NCI-H1436 (cell line): ENCODE data around the gene ATP5PD.
A peak's percentile ranks its signal among the peaks of the same experiment; 100 is the strongest.
"Not testable (repeated sequence)": the region's sequence is repeated elsewhere in the genome, so short reads cannot be mapped to it uniquely, and the experiment has no call there.

Experiments
- DNase-seq: peaks from one replicate; lab custom pipeline; 2025; lab: John Stamatoyannopoulos, UW

ATP5PD gene

DNA sequence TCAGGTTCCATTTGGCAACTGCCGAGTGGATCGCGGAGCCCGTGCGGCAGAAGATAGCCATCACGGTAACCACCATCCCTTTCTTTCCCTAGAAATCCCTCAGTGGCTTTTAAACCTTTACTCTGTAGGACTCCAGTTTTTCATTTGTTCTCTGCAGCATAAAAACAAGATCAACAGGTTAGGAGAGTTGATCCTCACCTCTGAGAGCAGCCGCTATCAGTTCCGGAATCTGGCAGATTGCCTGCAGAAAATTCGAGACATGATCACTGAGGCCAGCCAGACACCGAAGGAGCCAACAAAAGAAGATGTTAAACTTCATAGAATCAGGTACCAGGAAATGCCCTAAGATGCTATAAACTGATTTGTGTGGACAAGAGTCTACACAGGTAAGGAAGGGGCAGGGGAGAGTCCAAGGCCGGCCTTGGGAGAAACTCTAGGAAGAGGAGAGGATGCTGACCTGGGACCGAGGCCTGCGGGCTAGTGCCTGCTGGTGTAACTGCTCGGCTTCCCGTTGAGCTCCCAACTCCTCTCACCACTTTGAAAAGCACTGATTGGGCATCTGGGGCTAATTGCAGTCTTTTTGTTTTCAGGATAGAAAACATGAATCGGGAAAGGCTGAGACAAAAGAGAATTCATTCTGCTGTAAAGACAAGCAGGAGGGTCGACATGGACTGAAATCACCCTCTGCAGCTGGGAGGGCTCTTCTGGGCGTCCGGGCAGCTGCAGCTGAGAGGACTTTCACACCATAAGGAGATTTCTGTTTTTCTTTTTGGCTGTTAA lies 26.2 kb downstream of the ATP5PD start:
- DNase-seq, result no peak

DNA sequence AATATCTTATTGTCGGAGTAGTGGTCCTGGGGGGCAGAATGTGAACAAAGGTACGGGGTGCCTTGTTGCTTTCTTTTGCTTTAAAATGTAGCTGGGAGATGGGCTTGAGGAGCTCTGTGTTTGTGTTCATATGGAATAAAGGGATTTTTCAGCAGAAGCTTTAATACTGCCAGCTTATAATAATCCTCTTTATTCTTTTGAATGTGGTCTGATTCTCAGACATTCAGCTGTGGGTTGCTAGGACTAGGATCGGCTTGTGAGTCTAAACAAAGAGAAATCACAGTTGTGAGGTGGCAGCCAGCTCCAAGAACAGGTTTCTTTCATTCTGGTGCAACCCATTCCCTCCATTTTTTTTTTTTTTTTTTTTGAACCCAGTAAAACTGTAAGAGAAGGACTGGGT lies 27.1 kb downstream of the ATP5PD start:
- DNase-seq, result no peak

DNA sequence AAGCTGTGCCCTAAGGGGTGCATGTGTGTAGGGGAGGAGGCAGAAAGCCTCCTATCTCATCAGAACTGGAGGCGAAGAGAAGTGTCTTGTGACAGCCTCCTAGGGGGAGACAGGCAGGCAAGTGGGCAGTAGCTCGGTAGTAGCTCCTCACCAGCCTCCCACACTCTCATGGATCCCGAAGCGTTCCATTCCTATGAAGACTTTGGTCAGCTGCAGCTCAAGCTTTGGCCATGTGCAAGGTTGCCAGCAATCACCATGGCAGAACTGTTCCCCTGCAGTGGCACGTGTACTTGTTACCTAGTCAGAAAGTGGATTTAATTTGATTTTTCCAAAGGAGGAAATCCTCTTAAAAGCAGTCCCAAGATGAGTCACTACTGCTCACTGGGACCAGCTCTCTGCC lies 27.6 kb downstream of the ATP5PD start:
- no peak for DNase-seq

DNA sequence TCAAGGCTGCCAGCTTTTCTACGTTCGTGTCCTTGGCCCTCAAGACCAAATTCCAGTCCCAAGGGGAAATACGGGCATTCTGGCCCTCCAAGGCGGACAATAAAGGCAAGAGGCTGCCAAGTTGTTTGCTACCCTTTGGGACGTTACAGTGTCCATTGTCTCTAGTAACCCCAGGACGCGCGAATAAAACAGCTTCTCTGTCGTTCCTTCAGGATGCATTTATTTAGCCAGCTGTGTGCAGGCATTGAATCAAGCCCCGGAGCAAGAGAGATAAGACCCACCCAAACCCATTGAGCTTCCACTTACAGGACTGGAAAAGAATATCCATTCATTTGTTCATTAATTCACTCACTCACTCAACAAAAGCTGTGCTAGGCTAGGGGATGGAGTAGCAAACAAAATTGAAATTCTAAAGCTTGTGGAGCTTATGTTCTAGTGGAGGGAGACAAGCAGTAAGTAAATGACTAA lies 33.6 kb downstream of the ATP5PD start:
- no peak for DNase-seq

DNA sequence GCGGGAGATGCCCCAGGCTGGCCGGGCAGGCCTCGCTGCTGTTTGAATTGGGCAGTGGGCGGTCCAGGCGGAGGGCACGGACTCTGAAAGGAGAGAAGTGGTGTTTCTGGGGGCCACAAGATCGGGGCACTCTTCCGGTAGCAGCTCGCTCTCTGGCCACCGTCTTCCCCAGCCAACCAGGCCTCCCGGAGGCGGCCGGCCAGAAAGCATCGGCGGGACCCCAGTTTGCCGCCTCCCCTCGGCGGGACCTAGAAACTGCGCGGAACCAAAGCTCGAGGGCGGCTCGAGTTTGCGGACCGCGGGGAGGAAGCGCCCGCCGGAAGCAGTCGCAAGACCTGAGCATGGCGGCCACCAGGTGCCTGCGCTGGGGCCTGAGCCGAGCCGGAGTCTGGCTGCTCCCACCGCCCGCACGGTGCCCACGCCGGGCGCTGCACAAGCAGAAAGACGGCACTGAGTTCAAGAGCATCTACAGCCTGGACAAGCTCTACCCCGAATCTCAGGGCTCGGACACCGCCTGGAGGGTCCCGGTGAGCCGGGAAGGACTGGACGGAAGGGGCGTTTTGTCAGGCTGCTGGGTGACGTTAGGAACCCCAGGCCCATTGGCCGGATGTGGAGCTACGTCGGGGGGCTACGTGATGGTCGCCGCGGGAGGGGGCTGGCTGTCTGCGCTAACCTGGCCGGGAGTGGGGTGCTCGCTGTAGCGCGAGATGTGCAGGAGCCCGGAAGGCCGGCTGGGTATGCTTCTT lies 34.2 kb downstream of the ATP5PD start, which contains the start of gene MRPL58:
Gene MRPL58 (plus strand): TSS at position 325 of the 746 bp plus-strand sequence. CDS start 17 bp downstream, at position 342.
- peak; percentile 87 for DNase-seq

DNA sequence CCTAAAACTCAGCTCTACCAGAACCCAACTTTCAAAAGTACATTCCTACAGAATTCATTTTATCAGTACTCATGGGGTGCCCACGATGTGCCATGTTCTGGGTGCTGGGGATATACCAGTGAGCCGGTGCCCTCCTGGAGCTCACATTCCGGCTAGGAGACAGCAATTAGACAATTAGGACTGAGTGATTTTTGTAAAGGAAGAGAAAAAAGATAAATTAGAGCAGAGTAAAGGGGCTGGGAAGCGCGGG lies 34.7 kb downstream of the ATP5PD start:
- no peak for DNase-seq

DNA sequence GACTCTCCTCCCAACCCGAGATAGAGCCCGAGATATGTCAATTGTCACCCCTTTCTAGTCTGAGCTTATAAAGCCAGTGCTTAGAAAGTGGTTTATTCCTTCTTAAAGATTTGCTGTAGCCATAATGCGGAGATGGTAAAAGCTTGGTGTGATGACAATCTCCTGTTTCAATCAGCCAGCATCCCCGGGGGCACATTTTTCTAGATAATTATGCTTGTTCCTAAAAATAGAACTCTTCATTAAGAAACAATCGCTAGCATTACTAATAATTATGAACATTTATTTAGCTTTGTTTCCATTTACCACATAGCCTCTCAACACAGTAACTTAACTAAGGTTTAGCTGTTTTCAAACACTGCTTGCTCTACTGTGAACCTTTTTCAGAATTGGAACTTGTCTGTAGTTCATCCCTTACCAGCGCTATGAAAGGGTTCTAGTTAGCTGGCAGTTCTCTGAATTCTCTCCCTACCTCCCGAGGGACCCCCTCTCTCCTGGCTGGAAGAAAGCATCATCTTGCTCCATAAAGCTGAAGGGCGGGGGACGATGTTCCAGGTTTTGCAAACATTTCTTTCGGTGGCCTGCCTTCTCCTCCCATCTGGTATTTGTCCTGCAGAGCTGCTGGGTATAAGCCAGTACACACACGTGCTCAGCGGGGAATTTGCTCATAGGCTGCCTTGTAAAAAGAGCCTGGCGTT lies 35.2 kb downstream of the ATP5PD start:
- peak; percentile 46 for DNase-seq

DNA sequence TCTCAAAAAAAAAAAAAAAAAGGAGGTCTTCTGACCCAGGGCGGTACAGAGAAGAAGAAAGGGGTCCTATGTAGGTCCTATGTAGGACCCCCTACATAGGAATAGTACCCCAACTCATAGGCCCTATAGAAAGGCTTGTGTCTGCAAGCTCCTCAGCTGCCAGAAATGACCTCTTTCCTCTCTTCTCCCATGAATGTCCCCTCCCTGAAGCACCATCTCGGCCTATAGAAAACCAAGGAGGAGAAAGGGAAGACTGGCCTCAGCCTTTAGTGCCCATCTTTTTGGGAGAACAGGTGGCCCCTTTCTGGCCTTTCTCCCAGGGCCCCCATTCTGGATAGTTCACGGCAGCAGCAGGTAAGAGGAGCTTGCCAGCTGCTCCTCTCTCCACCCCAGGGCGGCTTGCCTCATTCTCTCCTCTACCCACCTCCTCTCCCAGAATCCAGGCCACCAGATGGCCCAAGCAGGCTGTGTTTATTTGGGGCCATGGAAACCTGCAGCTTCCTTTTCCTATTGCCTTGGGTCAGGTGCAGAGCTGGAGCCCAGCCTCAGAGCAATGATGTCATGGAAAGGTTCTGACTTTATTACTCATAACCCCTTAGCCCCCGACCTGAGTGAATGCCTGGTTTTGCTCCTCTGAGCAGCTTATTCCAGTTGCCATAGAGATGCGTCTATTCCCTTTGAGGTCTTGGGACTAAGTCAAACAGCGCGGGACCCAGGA lies 35.9 kb downstream of the ATP5PD start:
- peak; percentile 55 for DNase-seq

DNA sequence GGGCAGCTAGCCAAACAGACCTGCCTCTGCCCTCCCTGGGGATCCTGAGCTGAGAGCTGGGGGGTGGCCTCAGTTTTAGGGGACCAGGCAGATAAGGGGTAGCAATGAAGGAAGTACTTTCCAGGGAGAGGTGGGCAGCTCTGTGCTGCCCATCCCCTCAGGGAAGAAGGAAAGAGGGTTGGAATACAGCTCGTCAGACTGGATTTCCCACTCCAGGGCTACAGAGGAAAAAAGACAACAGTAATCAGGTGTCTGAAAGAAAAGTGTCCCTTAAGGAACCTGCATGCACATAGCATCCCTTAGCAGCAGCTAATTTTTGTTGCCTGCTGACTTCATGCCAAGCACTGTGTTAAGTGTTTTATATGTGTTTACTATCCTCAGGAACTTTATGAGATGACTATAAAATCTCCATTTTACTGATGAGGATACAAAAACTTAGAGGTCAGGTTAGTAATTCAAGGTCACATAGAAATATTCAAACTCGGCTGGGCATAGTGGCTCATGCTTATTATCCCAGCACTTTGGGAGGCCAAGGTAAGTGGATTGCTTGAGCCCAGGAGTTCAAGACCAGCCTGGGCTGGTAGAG lies 37.5 kb downstream of the ATP5PD start:
- no peak for DNase-seq

DNA sequence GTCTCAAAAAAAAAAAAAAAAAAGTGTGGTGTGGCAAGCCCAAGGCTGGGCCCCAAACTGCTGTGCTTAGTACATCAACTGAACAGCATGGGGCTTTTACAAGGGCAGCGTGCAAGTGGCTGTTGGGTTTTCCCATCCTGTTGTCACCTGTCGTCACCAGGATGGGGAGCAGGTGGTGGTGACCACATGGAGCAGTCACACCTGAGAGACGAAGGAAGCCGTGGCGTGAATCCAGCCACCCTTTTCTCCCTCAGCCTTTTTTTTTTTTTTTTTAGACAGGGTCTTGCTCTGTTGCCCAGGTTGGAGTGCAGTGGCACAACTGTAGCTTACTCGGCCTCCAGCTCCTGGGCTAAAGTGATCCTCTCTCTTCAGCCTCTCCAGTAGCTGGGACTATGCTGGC lies 38.4 kb downstream of the ATP5PD start:
- no peak for DNase-seq

DNA sequence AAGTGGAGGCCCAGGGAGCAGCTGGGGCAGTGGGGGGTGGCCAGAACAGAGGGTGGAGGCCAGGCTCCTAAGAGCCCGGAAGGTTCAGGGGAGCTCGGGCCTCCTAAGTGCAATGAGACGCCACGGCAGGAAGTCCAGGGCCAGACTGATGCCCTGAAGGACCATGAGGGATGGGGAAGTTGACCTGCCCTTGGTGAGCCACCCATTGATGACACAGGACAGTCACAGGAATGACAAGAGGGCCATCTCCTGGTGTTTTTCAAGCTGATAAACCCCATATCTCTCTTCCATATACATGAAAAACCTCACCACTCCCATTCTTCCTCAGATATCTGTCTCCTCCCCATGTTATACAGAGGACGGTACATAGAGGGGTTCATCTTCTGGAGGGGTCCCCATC lies 40.1 kb downstream of the ATP5PD start:
- DNase-seq, result no peak

DNA sequence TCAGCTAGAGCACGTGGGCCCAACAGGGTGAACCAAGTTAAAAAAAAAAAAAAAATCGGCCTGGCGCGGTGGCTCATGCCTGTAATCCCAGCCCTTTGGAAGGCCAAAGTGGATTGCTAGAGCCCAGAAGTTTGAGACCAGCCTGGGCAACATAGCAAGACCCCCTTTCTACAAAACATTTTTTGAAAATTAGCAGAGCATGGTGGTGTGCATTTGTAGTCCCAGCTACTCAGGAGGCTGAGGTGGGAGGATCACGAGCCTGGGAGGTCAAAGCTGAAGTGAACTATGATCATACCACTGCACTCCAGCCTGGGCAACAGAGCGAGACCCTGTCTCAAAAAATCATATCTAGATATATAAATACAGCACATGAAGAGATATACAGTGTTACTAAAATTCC lies 40.7 kb downstream of the ATP5PD start:
- DNase-seq, result not testable (repeated sequence)

DNA sequence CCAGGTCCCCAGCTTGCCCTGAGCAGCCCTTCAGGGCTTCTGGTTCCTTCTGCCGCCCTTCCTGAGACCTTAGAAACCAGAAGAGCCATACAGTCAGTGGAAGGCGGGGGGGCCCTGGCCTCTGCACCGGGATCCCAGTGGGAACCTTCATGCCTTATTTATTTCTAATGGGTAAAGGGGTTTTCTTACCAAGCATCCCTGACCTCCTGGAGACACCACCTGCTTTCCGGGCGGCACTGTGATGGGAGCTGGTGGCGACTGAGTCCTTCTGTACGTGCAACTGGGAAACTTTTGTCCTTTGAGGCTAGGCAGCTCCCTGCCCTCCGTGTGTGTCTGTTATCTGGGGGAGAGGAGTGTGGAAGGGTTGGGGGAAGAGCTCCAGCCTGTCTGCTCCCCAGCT lies 41.5 kb downstream of the ATP5PD start:
- DNase-seq, result no peak

DNA sequence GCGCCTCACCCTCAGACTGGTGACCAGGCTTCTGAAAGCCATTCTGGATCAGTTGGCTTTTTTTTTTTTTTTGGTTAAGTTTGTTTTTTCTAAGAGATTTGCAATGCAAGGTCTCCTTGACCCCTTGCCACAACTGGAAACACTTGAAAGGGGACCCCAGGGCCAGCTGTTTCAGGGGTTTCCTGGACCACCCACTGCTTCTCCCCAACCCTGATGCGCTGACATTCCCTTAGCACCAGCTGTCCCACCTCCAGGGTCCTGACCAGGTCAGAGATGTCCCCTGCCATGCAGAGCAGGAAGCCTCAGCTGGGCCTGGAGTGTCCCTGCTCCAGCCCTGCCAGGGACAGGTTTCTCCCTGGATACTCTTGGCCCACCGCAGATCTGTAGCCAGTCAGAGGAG lies 42.4 kb downstream of the ATP5PD start:
- DNase-seq, result no peak

DNA sequence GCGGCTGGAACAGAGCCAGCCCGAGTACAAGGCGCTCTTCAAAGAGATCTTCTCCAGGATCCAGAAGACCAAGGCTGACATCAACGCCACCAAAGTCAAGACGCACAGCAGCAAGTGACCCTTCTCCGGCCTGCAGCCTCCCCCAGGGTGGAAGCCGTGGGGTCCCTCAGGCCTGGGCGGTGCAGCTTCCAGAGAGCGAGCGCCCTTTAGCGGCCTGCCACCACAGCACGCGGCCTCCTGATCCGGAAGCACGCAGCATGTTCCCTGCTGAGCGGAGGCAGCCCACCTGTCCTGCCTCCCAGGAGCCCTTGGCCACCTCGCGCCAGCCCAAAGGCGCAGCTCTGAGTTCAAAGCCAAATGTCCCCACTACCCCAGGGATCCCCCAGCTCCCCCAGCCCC lies 42.8 kb downstream of the ATP5PD start:
- DNase-seq, result no peak

DNA sequence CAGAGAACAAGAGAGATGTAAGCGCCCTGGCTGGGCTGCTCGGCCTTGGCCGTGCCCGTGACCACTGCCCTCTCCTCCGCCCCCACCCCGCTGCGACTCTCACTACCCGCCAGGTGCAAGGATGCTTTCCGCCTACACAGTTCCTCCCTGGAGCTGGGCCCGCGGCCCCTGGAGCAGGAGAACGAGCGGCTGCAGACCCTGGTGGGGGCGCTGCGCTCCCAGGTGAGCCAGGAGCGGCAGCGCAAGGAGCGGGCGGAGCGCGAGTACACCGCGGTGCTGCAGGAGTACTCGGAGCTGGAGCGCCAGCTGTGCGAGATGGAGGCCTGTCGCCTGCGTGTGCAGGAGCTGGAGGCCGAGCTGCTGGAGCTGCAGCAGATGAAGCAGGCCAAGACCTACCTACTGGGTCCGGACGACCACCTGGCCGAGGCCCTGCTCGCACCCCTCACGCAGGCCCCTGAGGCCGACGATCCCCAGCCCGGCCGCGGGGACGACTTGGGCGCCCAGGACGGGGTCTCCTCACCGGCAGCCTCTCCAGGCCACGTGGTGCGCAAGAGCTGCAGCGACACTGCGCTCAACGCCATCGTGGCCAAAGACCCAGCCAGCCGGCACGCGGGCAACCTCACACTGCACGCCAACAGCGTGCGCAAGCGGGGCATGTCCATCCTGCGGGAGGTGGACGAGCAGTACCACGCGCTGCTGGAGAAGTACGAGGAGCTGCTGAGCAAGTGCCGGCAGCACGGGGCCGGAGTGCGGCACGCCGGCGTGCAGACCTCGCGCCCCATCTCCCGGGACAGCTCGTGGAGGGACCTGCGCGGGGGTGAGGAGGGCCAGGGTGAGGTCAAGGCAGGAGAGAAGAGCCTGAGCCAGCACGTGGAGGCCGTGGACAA lies 43.5 kb downstream of the ATP5PD start:
- no peak for DNase-seq

DNA sequence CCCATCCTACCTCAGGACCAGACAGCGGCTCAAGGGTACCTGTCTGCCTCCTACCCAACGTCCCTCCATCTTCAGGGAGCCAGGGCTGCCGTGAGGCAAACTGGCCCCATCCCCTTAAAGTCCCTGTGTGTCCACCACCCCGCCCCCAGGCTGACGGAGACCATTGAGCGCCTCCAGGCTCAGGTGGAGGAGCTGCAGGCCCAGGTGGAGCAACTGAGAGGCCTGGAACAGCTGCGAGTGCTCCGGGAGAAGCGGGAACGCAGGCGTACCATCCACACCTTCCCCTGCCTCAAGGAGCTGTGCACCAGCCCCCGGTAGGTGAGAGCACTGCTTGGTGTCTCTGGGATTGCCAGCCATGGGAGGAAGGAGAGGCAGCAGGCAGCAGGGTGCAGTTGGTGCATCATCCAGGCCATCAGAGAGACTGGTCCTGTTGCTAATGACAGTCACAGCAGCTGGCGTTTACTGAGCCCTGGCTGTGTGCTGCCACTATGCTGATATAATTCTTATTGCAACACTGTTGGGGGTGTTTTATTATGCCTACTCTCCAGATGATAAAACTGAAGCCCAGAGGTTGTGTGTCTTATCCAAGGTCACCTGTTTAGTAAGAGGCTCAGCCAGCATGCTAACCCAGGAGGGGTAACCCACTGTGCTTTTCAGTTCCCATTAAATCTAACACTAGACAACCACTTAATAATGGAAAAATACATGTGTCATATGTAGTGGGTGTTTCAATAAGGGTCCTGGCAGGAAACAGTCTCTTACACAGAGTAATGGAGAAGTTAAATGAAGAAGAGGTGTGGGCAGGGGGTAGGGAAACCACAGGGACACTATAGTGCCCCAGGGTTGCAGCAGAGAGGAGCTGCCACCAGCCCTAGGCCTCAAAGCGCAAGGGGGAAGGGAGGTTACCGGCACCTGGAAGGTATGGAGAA lies 44.6 kb downstream of the ATP5PD start:
- DNase-seq, result no peak

DNA sequence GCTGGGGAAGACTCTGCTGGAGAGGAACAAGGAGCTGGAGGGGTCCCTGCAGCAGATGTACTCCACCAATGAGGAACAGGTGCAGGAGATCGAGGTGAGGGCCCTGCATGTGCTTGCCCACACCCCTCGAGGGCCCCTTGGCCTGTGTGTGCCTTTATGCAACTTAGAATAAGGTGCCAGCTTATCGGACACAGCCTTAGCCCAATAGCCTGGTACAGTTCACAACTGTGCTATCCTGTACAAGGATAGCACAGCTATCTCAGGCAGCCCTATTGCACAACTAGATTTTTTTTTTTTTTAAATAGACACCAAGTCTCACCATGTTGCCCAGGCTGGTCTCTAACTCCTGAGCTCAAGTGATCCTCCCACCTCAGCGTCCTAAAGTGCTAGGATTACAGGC lies 47.2 kb downstream of the ATP5PD start:
- DNase-seq, result no peak

DNA sequence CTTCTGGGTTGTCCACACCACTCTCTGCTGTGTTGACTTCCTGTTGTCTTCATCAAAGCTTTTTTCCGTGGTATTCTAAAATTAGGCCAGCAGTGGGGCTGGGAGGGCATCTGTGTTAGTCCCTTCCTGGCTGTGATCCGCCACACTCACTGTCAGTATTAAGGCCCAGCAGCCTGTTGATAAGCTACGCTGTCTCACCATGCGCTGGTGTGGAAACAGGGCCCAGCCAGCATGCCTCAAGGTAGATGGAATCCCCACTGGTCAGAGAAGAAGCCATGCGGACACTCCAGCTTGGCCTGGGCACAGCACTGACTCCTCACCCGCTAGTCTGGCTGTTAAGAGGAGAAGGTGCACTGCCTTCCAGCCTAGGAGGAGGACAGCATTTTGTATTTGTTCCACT lies 48.0 kb downstream of the ATP5PD start:
- no peak for DNase-seq

DNA sequence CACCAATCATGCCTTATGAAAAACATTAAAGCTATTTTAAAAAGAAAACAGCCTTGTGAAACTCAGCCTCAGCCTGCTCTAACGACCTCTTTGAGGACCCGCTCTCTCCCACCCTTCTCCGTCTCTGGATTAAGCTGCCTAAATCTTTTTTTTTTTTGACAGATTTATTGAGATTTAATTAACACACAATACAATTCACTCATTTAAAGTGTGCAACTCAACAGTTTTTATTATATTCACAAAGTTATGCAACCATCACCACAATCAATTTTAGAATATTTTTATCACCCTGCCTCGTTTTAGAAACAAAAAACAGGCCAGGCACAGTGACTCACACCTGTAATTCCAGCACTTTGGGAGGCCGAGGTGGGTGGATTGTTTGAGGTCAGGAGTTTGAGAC lies 50.9 kb downstream of the ATP5PD start:
- no peak for DNase-seq
